ENCODE results near the gene MYOM1. TPM values are rescaled to one million over a fixed set of nuclear protein-coding genes. Genes with fewer than 3 reads are reported as not detected.

MYOM1 gene
- total and polyA plus RNA-seq, 2 experiments from 2014 or later = 1.1 to 1.8 TPM

GRCh38 chr18:3040881-3041280 is 178.9 kb downstream of the MYOM1 start:
- H3K27me3 ChIP-seq = no peaks in the 10 kb centered on the region
- no peaks in the 10 kb centered on the region for H3K9me3 ChIP-seq (ENCODE audit: low read depth)
- no peak overlapping the region for H3K4me3 ChIP-seq
- H3K9me2 ChIP-seq (replicated peaks; ENCODE audit: insufficient read depth) = no peaks in the 10 kb centered on the region
- no peaks in the 10 kb centered on the region for H4K20me1 ChIP-seq (ENCODE audit: insufficient read depth, poor library complexity, severe bottlenecking)
- 97% methylated on average over 8 of the region's 8 CpGs for WGBS (ENCODE audit: low lambda C conversion rate, missing lambda C conversion rate)
- no peaks in the 10 kb centered on the region for H3K36me3 ChIP-seq (replicated peaks; ENCODE audit: insufficient read depth, low read depth)
- H3K4me2 ChIP-seq = no peak overlapping the region
- no peak overlapping the region for H3K27ac ChIP-seq
- DNase-seq (ENCODE audit: low spot score) = no peak
- no peak overlapping the region for H2AFZ ChIP-seq
- TF ChIP-seq CTCF (IDR thresholded peaks at IDR 0.05; ENCODE audit: poor library complexity) = no peak
- no peak for TF ChIP-seq EZH2 (IDR thresholded peaks at IDR 0.05; ENCODE audit: borderline replicate concordance)
- TF ChIP-seq EZH2phosphoT487 (IDR thresholded peaks at IDR 0.05; ENCODE audit: low read depth, severe bottlenecking, unreplicated experiment) = no peak
- no peaks in the 10 kb centered on the region for H3K79me2 ChIP-seq
- peaks cover 31% of the 10 kb centered on the region for H3K4me1 ChIP-seq (ENCODE audit: insufficient read depth)

GRCh38 chr18:3040173-3040572 is 179.6 kb downstream of the MYOM1 start:
- Histone ChIP-seq H3K4me1 (ENCODE audit: insufficient read depth) (peaks cover 23% of the 10 kb centered on the region), H4K20me1 (ENCODE audit: insufficient read depth, poor library complexity, severe bottlenecking) (no peaks in the 10 kb centered on the region), H3K27me3 (no peaks in the 10 kb centered on the region), H3K27ac (no peak overlapping the region), H3K4me3 (no peak overlapping the region), H2AFZ (no peak overlapping the region), H3K36me3 (replicated peaks; ENCODE audit: insufficient read depth, low read depth) (no peaks in the 10 kb centered on the region), H3K79me2 (no peaks in the 10 kb centered on the region), H3K9me2 (replicated peaks; ENCODE audit: insufficient read depth) (no peaks in the 10 kb centered on the region), H3K9me3 (ENCODE audit: low read depth) (no peaks in the 10 kb centered on the region), H3K4me2 (no peak overlapping the region)
- 91% methylated on average over 2 of the region's 2 CpGs for WGBS (ENCODE audit: low lambda C conversion rate, missing lambda C conversion rate)
- TF ChIP-seq EZH2phosphoT487 (IDR thresholded peaks at IDR 0.05; ENCODE audit: low read depth, severe bottlenecking, unreplicated experiment) (no peak), EZH2 (IDR thresholded peaks at IDR 0.05; ENCODE audit: borderline replicate concordance) (no peak), CTCF (IDR thresholded peaks at IDR 0.05; ENCODE audit: poor library complexity) (no peak)
- DNase-seq (ENCODE audit: low spot score) = no peak

GRCh38 chr18:3037423-3037915 is 182.3 kb downstream of the MYOM1 start:
- Histone ChIP-seq H4K20me1 (ENCODE audit: insufficient read depth, poor library complexity, severe bottlenecking) (no peaks in the 10 kb centered on the region), H3K4me2 (peak overlapping the region; percentile 40), H3K79me2 (no peaks in the 10 kb centered on the region), H3K4me3 (no peak overlapping the region), H3K9me3 (ENCODE audit: low read depth) (no peaks in the 10 kb centered on the region), H3K36me3 (replicated peaks; ENCODE audit: insufficient read depth, low read depth) (no peaks in the 10 kb centered on the region), H3K27me3 (no peaks in the 10 kb centered on the region), H3K27ac (peak overlapping the region; percentile 88), H2AFZ (peak overlapping the region; percentile 56), H3K4me1 (ENCODE audit: insufficient read depth) (peaks cover 9% of the 10 kb centered on the region), H3K9me2 (replicated peaks; ENCODE audit: insufficient read depth) (no peaks in the 10 kb centered on the region)
- DNase-seq (ENCODE audit: low spot score) = peak; percentile 76
- TF ChIP-seq EZH2phosphoT487 (IDR thresholded peaks at IDR 0.05; ENCODE audit: low read depth, severe bottlenecking, unreplicated experiment) (no peak), CTCF (IDR thresholded peaks at IDR 0.05; ENCODE audit: poor library complexity) (no peak), EZH2 (IDR thresholded peaks at IDR 0.05; ENCODE audit: borderline replicate concordance) (no peak)
- WGBS (ENCODE audit: low lambda C conversion rate, missing lambda C conversion rate) = 32% methylated on average over 4 of the region's 4 CpGs

- Histone ChIP-seq H3K27ac (no peak overlapping the region), H3K4me2 (no peak overlapping the region), H3K4me3 (no peak overlapping the region), H3K9me2 (replicated peaks; ENCODE audit: insufficient read depth) (no peaks in the 10 kb centered on the region), H3K4me1 (ENCODE audit: insufficient read depth) (peaks cover 3% of the 10 kb centered on the region), H3K27me3 (no peaks in the 10 kb centered on the region), H4K20me1 (ENCODE audit: insufficient read depth, poor library complexity, severe bottlenecking) (no peaks in the 10 kb centered on the region), H2AFZ (no peak overlapping the region), H3K36me3 (replicated peaks; ENCODE audit: insufficient read depth, low read depth) (no peaks in the 10 kb centered on the region), H3K79me2 (no peaks in the 10 kb centered on the region), H3K9me3 (ENCODE audit: low read depth) (no peaks in the 10 kb centered on the region)
- DNase-seq (ENCODE audit: low spot score) = no peak
- TF ChIP-seq EZH2 (IDR thresholded peaks at IDR 0.05; ENCODE audit: borderline replicate concordance) (no peak), EZH2phosphoT487 (IDR thresholded peaks at IDR 0.05; ENCODE audit: low read depth, severe bottlenecking, unreplicated experiment) (no peak), CTCF (IDR thresholded peaks at IDR 0.05; ENCODE audit: poor library complexity) (no peak)
- 89% methylated on average over 5 of the region's 5 CpGs for WGBS (ENCODE audit: low lambda C conversion rate, missing lambda C conversion rate)
Measured at GRCh38 chr18:3036108-3036507, 183.7 kb downstream of the MYOM1 start.

Data from hepatocyte (in vitro differentiated cells).